CD4-positive, alpha-beta T cell (primary cell): ENCODE measurements around the gene GPC6. TPM values are rescaled to one million over a fixed set of nuclear protein-coding genes. Genes with fewer than 3 reads are reported as not detected.

ENCODE experiments used
- ATAC-seq: fragments of 200-7000 bp; cut with Tn5 transposase; one replicate; pipeline ENCODE4 v1.10.0; 2022; ENCODE audit warnings: mild to moderate bottlenecking; ENCODE audit not compliant: poor library complexity
- CTCF ChIA-PET: fragments of 350-600 bp; sonication (Branson Sonifier 250); formaldehyde crosslinking; loops from one replicate; lab custom pipeline; 2021; ENCODE audit warnings: antibody characterized with exemption, inconsistent platforms; lab: Charles Lee
- POLR2A ChIA-PET: fragments of 350-600 bp; sonication (Branson Sonifier 250); formaldehyde crosslinking; loops from one replicate; lab custom pipeline; 2021; ENCODE audit warnings: antibody characterized with exemption, inconsistent platforms; lab: Charles Lee
- DNase-seq, 14 experiments: peaks; one replicate each; pipeline ENCODE4 v3.0.0-alpha.2; 2013 to 2020; ENCODE audit warnings: mixed read lengths in 2 of 14
- H3K27ac ChIP-seq, 2 donors: one replicate each; pipeline versions ENCODE4 v1.5.1 to v1.7.0; 2013; ENCODE audit warnings: low read length in 2 of 2, low read depth in 1 of 2, mild to moderate bottlenecking in 1 of 2
- H3K27me3 ChIP-seq, 2 experiments: 1 replicate in 1 of 2; 2 replicates in 1 of 2; pipeline versions ENCODE4 v1.6.1 to v1.7.0; 2013; ENCODE audit warnings: low read length in 2 of 2, control low read depth in 1 of 2, mild to moderate bottlenecking in 1 of 2, moderate library complexity in 1 of 2; ENCODE audit not compliant: insufficient read depth in 2 of 2, control insufficient read depth in 1 of 2
- H3K36me3 ChIP-seq: one replicate; pipeline ENCODE4 v1.6.1; 2013; ENCODE audit warnings: low read length, control low read depth; ENCODE audit not compliant: insufficient read depth
- H3K4me1 ChIP-seq: one replicate; pipeline ENCODE4 v1.6.1; 2013; ENCODE audit warnings: low read length, control low read depth; ENCODE audit not compliant: insufficient read depth
- H3K4me3 ChIP-seq: one replicate; pipeline ENCODE4 v1.5.1; 2013; ENCODE audit warnings: mild to moderate bottlenecking, low read length, moderate library complexity
- H3K9me3 ChIP-seq, 2 experiments: 1 replicate in 1 of 2; 2 replicates in 1 of 2; pipeline versions ENCODE4 v1.6.1 to v1.7.0; 2013; ENCODE audit warnings: low read length in 2 of 2, mild to moderate bottlenecking in 2 of 2, control low read depth in 1 of 2, moderate library complexity in 1 of 2; ENCODE audit not compliant: control insufficient read depth in 1 of 2, insufficient read depth in 1 of 2
- H3K27ac Mint-ChIP-seq: one replicate; pipeline ENCODE4 v1.8.0; 2020; ENCODE audit warnings: mixed read lengths
- H3K27me3 Mint-ChIP-seq: one replicate; pipeline ENCODE4 v1.8.0; 2021; ENCODE audit warnings: mixed read lengths
- H3K36me3 Mint-ChIP-seq: one replicate; pipeline ENCODE4 v1.8.0; 2021; ENCODE audit warnings: low read depth, mixed read lengths
- H3K4me1 Mint-ChIP-seq: one replicate; pipeline ENCODE4 v1.8.0; 2021; ENCODE audit warnings: low read depth, mixed read lengths
- H3K4me3 Mint-ChIP-seq: one replicate; pipeline ENCODE4 v1.8.0; 2020; ENCODE audit warnings: mild to moderate bottlenecking, mixed read lengths
- H3K9me3 Mint-ChIP-seq: one replicate; pipeline ENCODE4 v1.8.0; 2020; ENCODE audit warnings: mixed read lengths
- intact Hi-C, 2 experiments: fragments of 100-400 bp; cut with DNase I in 1 of 2; cut with micrococcal nuclease in 1 of 2; formaldehyde crosslinking; loops; one replicate each; pipeline versions ENCODE4 v1.15.1 to v1.9.0; 2023 to 2025; cut with DNase I, micrococcal nuclease
- total RNA-seq, 174 experiments: library from RNA in 2 of 174; stranded (reverse) in 2 of 174; gene quantifications; one replicate each; pipeline ENCODE4 v1.2.3 and lab custom pipeline; 2021 to 2026
- TF ChIP-seq, protein P1 (sequence below): fragments of 200-600 bp; IDR thresholded peaks from one replicate; pipeline ENCODE4 v1.8.0; 2022; ENCODE audit warnings: antibody characterized with exemption, mild to moderate bottlenecking

Gene GPC6
- total RNA-seq, 2 experiments from 2014 or later, result not detected

DNA sequence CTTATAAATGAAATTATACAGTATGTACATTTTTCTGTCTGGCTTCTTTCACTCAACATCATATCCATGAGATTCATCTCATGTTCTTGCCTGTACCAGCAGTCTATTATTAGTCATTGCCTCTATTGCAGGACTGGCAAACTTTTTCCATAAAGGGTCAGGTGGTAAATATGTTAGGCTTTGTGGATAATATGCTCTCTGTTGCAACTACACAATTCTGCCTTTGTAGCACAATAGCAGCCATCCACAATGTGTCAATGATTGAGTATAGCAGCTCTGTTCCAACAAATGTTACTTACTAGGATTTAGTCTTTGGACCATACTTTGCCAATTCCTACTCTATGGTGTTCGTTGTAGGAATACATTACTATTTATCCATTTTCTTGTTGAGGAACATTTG is 948.5 kb downstream of the GPC6 start:
- H3K36me3 ChIP-seq, result no peaks in the 10 kb centered on the region
- Mint-ChIP-seq H3K9me3 (no peaks in the 10 kb centered on the region), H3K36me3 (no peaks in the 10 kb centered on the region), H3K4me3 (no peak overlapping the region), H3K27ac (no peak overlapping the region), H3K4me1 (peaks cover 12% of the 10 kb centered on the region), H3K27me3 (peaks cover 25% of the 10 kb centered on the region)
- ATAC-seq (no peak), DNase-seq (no peak)
- no peak overlapping the region for H3K4me3 ChIP-seq
- intact Hi-C loops, result no loop called here
- H3K9me3 ChIP-seq, result no peaks in the 10 kb centered on the region
- H3K27me3 ChIP-seq, result no peaks in the 10 kb centered on the region
- peaks cover 3% of the 10 kb centered on the region for H3K4me1 ChIP-seq
- POLR2A ChIA-PET, result no interaction called here
- no peak overlapping the region for H3K27ac ChIP-seq
- CTCF ChIA-PET, result interaction anchor here (1.2 to 1.8 kb wide), 2 partner anchors 11 to 13 kb away, joined by 3 to 4 read pairs; no protein-coding TSS in a partner anchor
- TF ChIP-seq, protein P1, sequence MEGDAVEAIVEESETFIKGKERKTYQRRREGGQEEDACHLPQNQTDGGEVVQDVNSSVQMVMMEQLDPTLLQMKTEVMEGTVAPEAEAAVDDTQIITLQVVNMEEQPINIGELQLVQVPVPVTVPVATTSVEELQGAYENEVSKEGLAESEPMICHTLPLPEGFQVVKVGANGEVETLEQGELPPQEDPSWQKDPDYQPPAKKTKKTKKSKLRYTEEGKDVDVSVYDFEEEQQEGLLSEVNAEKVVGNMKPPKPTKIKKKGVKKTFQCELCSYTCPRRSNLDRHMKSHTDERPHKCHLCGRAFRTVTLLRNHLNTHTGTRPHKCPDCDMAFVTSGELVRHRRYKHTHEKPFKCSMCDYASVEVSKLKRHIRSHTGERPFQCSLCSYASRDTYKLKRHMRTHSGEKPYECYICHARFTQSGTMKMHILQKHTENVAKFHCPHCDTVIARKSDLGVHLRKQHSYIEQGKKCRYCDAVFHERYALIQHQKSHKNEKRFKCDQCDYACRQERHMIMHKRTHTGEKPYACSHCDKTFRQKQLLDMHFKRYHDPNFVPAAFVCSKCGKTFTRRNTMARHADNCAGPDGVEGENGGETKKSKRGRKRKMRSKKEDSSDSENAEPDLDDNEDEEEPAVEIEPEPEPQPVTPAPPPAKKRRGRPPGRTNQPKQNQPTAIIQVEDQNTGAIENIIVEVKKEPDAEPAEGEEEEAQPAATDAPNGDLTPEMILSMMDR, result no peak

- Mint-ChIP-seq H3K27ac (no peak overlapping the region), H3K36me3 (no peaks in the 10 kb centered on the region), H3K27me3 (peaks cover 29% of the 10 kb centered on the region), H3K4me1 (peaks cover 12% of the 10 kb centered on the region), H3K4me3 (no peak overlapping the region), H3K9me3 (no peaks in the 10 kb centered on the region)
- DNase-seq, result no peak
- H3K27me3 ChIP-seq, result no peaks in the 10 kb centered on the region
- ChIA-PET CTCF (interaction anchor here (1.8 kb wide), 1 partner anchor 10 kb away, joined by 4 read pairs; no protein-coding TSS in a partner anchor), POLR2A (no interaction called here)
- intact Hi-C loops, result no loop called here
- no peaks in the 10 kb centered on the region for H3K9me3 ChIP-seq
- H3K36me3 ChIP-seq, result no peaks in the 10 kb centered on the region
- peaks cover 3% of the 10 kb centered on the region for H3K4me1 ChIP-seq
- H3K27ac ChIP-seq, result no peak overlapping the region
- TF ChIP-seq, protein P1, result no peak
- no peak overlapping the region for H3K4me3 ChIP-seq
- ATAC-seq, result no peak
These were observed 950.0 kb downstream of the GPC6 start for GRCh38 chr13:94176561-94176960.

DNA sequence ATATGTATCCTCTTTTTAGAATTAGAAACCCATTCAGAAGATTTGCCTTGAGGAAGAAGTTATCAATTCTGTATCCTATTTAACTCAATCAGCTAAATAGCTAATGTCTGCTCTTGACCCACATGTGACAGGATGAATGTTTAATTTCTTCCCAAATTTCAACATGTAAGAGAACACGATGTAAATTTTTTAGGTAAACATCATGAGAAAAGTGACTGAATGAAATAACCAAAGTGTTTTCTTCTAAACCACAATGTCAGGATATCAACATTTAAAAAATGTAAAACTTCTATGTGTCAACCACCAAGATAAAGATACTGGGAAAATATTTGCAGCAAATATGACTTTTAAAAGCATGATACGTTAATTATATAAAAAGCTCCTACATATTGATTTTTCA is 950.4 kb downstream of the GPC6 start:
- TF ChIP-seq, protein P1, result no peak
- H3K4me3 Mint-ChIP-seq, result no peak overlapping the region
- POLR2A ChIA-PET, result no interaction called here
- Histone ChIP-seq H3K27me3 (no peaks in the 10 kb centered on the region), H3K27ac (no peak overlapping the region), H3K36me3 (no peaks in the 10 kb centered on the region), H3K4me1 (peaks cover 3% of the 10 kb centered on the region), H3K9me3 (no peaks in the 10 kb centered on the region), H3K4me3 (no peak overlapping the region)
- H3K4me1 Mint-ChIP-seq, result peaks cover 12% of the 10 kb centered on the region
- H3K36me3 Mint-ChIP-seq, result no peaks in the 10 kb centered on the region
- intact Hi-C loops, result no loop called here
- CTCF ChIA-PET, result interaction anchor here (1.8 kb wide), 1 partner anchor 9 kb away, joined by 4 read pairs; no protein-coding TSS in a partner anchor
- ATAC-seq (no peak), DNase-seq (no peak)
- H3K9me3 Mint-ChIP-seq, result no peaks in the 10 kb centered on the region
- no peak overlapping the region for H3K27ac Mint-ChIP-seq
- peaks cover 24% of the 10 kb centered on the region for H3K27me3 Mint-ChIP-seq
